AG10803 (cell line): ENCODE data around the gene SNRNP35.
"Not testable (repeated sequence)": the region's sequence is repeated elsewhere in the genome, so short reads cannot be mapped to it uniquely, and the experiment has no call there.

Source experiments
- DNase-seq: peaks from one replicate; pipeline ENCODE4 v3.0.0; 2010; ENCODE audit warnings: low read depth
- H3K4me3 ChIP-seq: 2 replicates; pipeline ENCODE4 v1.5.1; 2011; ENCODE audit warnings: mild to moderate bottlenecking, low read length, control low read depth
- TF ChIP-seq, protein P1 (sequence below): conservative IDR thresholded peaks from 2 replicates; pipeline ENCODE4 v1.5.1; 2011; ENCODE audit warnings: mild to moderate bottlenecking, low read length, control low read depth, inconsistent platforms

SNRNP35 gene

GRCh38 chr12:123478069-123478468 lies 20.1 kb downstream of the SNRNP35 start:
- H3K4me3 ChIP-seq, result no peak overlapping the region

GRCh38 chr12:123478762-123479161 lies 20.8 kb downstream of the SNRNP35 start:
- DNase-seq, result peak; percentile 7
- no peak overlapping the region for H3K4me3 ChIP-seq
- TF ChIP-seq, protein P1, sequence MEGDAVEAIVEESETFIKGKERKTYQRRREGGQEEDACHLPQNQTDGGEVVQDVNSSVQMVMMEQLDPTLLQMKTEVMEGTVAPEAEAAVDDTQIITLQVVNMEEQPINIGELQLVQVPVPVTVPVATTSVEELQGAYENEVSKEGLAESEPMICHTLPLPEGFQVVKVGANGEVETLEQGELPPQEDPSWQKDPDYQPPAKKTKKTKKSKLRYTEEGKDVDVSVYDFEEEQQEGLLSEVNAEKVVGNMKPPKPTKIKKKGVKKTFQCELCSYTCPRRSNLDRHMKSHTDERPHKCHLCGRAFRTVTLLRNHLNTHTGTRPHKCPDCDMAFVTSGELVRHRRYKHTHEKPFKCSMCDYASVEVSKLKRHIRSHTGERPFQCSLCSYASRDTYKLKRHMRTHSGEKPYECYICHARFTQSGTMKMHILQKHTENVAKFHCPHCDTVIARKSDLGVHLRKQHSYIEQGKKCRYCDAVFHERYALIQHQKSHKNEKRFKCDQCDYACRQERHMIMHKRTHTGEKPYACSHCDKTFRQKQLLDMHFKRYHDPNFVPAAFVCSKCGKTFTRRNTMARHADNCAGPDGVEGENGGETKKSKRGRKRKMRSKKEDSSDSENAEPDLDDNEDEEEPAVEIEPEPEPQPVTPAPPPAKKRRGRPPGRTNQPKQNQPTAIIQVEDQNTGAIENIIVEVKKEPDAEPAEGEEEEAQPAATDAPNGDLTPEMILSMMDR, result no peak

More at GRCh38 chr12:123478069-123478468, 20.1 kb downstream of the SNRNP35 start:
- TF ChIP-seq, protein P1, result no peak
- no peak for DNase-seq

DNA sequence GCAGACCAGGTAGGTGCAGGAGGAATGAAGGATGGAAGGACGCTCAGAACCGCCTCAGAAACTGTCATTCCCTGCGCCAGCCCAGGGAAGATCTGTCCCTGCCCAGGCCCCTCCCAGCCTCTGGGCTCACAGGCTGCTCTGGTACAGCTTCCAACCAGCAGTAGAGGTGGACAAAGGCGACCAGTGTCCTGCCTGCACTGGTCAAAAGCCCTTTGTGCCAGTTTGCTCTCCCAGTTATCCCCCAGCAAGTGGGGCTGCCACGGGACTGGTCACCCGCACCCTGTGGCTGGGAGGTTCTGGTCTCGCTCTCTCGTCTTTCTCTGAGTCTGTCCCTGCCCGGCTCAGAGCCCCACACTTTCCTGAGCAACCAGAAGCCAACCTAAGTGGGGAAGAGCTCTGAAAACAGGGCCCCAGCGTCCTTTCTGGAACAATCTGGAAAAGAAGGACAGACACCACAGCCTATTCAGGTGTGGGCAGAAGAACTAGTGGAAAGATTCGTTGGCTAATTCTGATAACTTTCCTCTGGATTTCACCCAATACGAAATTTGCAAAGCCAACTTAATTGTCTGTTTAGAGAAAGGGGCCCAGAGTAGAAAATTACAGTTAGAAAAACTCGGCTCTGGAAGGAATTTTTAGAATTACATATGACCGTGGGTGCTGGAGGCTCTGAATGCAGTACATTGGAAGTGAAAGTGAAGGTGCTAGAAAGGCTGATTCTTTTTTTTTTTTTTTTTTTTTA lies 21.7 kb downstream of the SNRNP35 start:
- H3K4me3 ChIP-seq, result no peak overlapping the region
- no peak for DNase-seq

GRCh38 chr12:123481251-123481650 lies 23.3 kb downstream of the SNRNP35 start:
- DNase-seq, result not testable (repeated sequence)

More for the DNA sequence above, 21.7 kb downstream of the SNRNP35 start:
- TF ChIP-seq, protein P1, result no peak

DNA sequence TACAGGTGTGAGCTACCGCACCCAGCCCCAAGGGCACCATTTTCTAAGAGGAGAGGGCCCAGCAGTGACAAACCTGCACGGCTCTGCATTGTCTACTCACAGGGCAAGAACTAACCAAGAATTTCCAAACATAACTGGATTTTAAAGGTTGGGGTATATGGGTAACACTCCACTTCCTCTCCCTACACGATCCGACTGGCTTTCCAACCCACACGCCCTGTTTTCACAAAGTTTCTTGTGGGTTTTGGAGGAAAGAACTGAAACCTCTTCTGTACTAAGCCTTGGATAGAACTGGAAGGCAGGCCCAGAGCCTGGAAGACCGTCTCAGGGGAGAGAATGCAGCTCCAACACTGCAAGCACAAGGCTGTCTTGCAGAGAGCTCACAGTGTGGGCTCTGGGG lies 24.9 kb downstream of the SNRNP35 start:
- H3K4me3 ChIP-seq, result no peak overlapping the region
- DNase-seq, result no peak

More at GRCh38 chr12:123481251-123481650, 23.3 kb downstream of the SNRNP35 start:
- not testable (repeated sequence) for H3K4me3 ChIP-seq

GRCh38 chr12:123483602-123484248 lies 25.8 kb downstream of the SNRNP35 start:
- TF ChIP-seq, protein P1, result no peak
- no peak overlapping the region for H3K4me3 ChIP-seq

More for the DNA sequence above, 24.9 kb downstream of the SNRNP35 start:
- TF ChIP-seq, protein P1, result no peak

GRCh38 chr12:123485756-123486155 lies 27.8 kb downstream of the SNRNP35 start:
- TF ChIP-seq, protein P1, result no peak
- H3K4me3 ChIP-seq, result no peak overlapping the region
- DNase-seq, result no peak

More at GRCh38 chr12:123483602-123484248, 25.8 kb downstream of the SNRNP35 start:
- no peak for DNase-seq
